Medulla oblongata (tissue), 1 donor: Measurements from ENCODE around the gene MTHFSD.

Source experiments
- DNase-seq: peaks from one replicate; pipeline ENCODE4 v3.0.0-alpha.2; 2015; ENCODE audit errors: extremely low spot score

MTHFSD gene

DNA sequence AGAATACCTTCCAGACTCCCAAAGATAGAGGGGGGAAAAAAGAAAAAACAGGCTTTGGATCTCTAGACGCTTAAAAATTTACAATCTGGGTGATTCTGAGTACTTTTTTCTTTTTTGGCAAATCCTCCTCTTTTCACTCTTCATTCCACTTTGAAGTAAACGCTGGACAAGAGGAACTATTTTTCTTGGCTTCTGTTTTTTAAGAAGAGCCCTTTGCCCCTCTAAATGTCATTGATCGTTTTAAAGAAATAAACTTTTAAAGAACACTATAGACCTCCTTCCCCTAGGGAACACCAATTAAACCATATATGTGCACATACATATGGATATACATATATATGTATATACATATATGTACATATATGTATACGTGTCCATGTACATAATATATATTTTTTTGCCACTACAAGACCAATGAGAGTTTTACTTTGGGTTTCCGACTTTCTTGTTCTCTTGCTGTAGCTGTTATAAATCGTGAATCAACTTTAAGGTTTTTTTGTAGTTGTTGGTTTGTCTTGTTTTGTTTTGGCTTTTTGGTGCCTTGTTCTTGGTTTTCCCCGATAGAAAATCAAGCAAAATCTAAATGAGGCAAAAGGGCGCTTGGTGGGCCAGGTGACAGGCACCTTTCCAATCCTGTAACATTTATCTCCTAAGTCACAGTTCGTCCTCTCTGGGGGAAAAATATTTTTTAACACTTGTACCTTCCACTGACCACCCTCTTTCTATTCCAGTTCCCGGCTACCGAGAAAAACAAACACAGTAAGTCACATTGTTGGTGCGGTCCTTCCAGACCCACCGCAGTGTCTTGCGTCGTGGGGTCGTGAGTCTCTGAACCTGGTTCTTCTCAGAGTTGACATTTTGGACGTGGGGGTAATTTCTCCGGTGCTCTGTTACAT, 40.3 kb downstream of the MTHFSD start:
- DNase-seq: no peak

DNA sequence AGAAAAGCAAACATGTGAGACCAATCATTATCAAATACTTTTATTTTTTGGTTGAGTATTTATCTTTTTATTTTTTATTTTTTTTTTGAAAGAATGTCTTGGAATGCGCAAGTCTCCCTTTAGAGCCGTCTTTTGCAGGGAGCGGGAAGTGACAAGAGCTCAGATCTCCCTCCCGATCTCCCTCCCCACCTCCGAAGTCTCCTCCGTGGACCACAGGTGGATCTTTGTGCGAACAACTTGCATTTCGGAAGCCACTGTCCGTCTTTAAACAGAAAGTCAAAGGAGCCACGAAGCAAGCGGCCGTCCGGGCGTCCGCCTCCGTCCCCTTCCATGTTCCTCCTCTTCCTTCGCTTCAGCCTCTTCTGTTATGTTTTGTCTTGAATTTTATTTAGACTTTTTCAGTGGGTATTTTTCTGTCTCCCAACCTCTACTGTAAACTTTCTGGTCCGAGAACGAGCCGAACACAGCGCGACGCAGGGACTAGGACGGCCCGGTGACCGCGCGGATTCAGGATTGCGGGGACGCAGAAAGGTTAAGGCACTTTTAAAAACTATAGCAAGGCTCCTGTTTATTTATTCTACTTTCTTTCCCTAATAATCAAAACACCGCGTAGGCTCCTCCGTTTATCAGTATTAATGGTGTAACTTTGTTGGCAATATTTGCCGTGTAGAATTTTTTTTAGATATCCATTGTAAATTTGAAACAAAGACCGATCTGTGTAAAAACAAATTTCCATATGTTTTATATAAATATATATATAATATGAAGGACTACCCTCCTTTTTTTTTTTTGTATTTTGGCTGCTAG, 41.4 kb downstream of the MTHFSD start:
- DNase-seq: no peak

DNA sequence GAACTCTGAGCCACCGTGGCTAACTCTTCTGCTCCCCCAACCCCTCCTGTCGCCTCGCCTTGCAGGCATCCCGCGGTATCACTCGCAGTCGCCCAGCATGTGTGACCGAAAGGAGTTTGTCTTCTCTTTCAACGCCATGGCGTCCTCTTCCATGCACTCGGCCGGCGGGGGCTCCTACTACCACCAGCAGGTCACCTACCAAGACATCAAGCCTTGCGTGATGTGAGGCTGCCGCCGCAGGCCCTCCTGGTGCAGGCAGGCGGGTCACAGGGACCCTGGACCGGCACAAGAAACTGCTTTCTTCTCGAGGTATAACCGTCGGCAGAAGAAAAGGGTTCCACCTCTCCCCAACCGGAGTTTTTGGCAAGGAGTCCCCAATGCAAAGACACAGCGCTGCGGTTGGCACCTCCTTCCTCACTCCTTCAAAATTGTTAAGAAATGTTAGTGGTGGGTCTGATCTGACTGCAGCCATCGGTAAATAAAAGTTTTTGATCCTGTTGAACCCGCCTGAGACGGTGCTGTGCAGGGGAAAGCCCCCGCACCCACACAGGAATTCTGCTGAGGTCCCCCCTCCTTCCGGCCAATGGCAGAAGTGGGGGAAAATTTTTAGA, 42.1 kb downstream of the MTHFSD start:
- DNase-seq: no peak

DNA sequence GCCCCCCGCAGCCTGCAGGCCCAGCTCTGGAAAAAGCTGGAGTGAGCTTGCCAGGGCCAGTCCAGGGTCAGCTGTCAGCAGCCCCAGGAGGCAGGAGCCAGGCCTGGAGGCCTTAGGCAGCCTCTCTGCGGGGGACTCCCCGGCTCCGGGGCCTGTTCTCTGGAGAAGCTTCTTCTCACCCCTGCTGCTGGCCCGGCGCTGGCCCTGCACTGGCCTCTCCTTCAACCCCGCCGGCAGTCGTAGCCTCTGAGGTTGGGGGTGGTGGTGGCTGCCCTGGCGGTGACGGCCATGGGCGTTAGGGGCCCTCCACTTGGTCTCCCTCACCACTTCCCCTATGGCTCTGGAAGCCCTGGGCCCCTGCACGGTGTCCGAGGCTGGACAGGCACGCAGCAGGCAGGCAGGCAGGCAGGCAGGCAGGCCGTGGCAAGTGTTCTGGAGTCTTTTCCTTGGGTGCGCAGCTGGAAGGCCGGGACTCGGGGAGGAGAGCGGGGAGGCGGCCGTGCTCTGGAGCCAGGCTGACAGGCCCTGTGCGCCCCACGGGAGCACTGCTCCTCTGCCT, 42.7 kb downstream of the MTHFSD start:
- DNase-seq: no peak

DNA sequence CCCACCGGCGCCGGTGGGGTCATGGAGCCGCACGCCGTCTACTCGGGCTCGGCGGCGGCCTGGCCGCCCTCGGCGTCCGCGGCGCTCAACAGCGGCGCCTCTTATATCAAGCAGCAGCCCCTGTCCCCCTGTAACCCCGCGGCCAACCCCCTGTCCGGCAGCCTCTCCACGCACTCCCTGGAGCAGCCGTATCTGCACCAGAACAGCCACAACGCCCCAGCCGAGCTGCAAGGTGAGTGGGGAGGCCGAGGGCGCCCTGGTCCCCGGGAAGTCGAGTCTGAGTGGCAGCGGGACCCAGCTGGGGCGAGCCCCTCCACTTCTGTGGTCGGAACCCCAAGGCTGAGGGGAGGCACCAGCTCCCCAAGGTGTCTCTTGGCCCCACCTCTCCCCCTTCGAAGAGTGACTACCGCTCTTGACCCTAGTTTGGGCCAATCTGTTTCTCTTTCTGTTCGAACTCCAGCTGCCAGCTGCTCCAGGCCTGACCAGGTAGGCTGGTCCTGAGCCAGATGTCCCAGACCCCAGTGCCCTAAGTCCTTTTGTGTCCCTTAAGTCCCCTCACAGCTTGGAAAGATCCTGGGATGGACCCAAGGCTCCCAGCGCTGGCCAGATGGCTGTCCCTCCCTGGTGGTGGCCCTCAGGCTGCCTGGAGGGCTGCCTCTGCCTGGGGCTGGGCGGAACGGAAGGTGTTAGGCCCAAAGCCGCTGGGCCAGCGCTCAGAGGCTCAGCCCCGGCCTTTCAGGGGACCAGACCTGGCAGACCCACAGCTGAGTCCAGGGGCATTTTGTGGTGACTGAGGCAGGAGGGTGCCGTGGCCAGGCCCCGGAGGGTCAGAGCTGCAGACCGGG, 43.5 kb downstream of the MTHFSD start:
- no peak for DNase-seq

DNA sequence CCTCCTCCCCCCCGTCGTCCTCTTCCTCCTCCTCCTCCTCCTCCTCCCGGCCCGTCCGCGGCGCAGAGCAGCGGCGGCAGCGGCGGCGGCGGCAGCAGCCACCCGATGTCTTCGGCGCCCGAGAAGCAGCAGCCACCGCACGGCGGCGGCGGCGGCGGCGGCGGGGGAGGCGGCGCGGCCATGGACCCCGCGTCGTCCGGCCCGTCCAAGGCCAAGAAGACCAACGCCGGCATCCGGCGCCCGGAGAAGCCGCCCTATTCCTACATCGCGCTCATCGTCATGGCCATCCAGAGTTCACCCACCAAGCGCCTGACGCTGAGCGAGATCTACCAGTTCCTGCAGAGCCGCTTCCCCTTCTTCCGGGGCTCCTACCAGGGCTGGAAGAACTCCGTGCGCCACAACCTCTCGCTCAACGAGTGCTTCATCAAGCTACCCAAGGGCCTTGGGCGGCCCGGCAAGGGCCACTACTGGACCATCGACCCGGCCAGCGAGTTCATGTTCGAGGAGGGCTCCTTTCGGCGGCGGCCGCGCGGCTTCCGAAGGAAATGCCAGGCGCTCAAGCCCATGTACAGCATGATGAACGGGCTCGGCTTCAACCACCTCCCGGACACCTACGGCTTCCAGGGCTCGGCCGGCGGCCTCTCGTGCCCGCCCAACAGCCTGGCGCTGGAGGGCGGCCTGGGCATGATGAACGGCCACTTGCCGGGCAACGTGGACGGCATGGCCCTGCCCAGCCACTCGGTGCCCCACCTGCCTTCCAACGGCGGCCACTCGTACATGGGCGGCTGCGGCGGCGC, 44.4 kb downstream of the MTHFSD start, which contains the start of gene FOXF1:
Gene FOXF1, plus strand, starts transcription at position 63 of the 797 bp plus-strand sequence. Its CDS starts 43 bp downstream, at position 106.
- DNase-seq: no peak

DNA sequence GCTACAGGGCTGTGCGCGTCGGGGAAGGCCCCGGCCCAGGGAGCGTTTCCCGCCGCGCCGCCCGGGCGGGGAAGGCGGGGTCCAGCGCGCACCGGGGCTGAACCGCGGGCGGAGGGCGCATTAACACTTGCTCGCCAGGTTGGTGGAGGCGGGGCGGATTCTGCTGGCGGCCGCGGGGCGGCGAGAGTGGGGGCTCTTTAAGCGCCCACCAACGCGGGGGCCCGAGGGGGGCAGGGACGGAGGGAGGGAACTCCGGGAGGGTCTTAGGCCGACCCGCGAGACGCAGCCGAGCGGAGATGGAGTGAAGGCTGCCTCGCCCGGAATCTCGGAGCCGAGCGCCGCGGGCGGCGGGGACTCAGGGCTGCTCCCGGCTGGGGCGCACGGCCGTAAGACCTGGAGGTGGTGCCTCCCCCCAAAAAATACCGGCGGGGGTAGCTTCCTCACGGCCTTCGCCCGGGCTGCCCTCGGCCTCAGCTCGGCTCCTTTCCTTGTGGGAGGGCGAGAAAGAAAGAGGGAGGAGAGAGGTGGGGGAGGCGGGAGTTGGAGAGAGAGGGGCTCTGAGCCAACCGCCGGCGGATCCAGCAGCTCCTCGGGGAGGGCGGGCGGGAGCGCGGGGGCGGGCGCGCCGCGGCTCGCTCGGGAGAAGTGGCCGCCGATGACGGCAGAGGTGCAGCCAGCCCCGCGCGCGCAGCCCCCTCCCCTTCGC, 45.1 kb downstream of the MTHFSD start:
- DNase-seq: no peak

DNA sequence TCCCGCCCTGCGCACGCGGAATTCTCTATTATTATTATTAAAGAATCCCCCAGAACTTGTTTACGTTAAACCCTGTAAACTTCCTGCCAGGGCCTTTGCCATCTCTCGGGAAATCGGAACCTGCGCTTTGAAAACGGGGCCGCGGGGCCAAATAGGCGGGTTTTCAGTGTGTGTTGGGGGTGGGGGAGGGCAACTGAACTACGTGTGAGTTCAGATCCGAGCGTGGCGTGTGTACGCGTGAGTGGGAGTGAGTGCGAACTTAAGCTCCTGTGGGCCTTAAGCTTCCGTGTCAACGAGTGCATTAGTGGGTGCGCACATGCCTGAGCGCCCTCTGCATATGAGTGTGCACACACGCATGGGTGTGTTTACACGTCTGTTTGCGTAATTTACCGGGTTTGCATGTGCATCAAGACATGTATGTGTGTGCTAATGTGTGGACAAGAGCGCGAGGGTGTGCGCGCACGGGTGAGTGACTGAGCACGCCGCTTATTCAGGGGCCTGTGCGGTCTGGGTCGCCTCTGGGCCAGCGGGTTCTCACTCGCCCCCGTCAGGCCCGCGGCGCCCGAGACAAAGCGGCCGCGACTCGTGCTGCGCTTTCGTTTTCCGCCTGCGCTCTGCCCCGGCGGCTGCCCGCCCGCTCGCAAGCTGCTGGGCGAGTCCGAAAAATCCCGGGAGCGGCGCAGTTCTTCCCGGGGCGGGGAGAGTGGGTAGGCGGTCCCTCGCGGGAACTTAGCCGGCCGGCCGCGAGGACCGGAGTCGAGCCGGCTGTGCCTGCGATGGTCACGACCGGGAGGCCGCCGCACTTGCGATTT, 45.9 kb downstream of the MTHFSD start:
- no peak for DNase-seq

DNA sequence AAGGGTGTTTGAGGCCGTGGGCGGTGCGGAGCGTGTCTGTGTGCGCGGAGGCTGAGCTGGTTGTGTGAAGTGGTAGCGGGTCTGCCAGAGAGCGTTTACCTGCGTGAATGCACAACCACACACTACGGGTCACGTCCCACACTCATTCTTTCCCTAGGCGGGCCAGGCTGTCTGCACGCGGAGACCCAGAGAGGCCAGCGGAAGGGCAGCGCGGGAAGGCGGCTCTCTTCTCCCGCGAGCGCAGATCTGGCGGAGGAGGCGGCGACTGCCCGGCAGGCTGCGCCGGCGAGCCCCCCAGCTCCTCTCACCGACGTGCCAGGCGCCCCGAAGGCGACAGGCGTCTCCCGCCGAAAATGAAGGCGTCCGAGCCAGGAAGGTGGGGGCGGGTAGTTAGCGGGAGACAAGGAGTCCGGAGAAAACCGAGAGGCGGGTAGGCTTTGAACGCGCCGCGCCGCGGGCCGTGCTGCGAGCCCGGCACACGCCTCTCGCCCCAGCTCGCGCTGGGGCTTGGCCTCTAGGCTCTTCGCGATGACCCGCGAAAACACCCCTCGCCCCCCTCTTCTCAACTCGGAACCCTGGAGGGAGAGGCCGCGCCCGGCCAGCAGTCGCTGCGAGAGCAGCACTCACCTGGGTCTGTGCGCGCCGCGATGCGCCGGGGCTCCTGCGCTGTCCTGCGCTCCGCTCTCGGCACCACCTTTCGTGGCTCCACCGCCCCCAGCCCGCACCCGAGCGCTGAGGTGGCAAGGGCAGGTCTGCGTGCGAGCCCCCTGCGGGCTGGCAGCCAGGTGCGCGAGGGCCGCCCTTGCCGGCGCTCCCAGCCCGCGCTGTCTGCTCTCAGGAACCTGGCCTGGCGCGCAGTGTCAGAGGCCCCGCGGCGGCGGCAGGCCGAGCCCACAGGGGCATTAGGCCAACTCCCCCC, 46.7 kb downstream of the MTHFSD start:
- no peak for DNase-seq

DNA sequence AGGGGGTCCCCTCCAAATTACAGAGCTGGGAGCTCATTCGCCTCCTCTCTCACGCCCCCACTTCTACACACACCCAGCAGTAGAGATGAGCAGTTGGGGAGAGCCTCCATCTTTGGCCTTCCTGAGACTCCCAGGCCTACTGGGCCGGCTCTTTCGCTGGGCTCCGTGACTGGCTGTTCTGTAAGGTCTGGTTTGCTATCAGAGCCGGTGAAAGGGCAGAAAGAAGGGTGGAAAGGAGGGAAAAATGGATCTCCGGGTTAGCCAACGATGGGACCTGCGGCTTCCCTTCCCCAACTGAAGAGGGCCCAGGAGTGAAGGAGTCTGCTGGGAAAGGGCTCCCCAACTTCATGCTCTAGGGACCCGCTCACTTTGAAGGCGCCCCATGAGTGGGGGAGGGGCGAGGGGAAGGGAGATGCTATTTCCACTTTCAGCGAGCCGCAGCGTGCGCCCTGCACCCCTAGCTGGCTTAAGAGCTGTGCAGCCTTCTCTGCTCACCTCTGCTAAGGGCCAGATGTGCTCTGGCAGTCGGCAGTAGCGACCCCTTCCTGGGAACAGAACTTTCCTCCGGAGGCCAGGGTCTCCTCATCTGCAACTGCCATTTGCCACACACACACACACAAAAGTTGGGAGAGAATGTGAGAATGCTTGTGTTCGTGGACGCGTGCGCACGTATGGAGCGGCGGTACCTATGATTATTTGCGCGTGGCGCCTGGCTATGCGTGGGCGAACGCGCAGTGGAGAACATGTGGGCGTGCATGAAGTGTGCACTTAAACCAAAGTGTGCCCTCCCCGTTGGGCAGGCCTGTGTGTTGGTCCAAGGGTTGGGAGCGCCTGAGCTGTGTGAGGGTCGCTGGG, 47.6 kb downstream of the MTHFSD start:
- no peak for DNase-seq

DNA sequence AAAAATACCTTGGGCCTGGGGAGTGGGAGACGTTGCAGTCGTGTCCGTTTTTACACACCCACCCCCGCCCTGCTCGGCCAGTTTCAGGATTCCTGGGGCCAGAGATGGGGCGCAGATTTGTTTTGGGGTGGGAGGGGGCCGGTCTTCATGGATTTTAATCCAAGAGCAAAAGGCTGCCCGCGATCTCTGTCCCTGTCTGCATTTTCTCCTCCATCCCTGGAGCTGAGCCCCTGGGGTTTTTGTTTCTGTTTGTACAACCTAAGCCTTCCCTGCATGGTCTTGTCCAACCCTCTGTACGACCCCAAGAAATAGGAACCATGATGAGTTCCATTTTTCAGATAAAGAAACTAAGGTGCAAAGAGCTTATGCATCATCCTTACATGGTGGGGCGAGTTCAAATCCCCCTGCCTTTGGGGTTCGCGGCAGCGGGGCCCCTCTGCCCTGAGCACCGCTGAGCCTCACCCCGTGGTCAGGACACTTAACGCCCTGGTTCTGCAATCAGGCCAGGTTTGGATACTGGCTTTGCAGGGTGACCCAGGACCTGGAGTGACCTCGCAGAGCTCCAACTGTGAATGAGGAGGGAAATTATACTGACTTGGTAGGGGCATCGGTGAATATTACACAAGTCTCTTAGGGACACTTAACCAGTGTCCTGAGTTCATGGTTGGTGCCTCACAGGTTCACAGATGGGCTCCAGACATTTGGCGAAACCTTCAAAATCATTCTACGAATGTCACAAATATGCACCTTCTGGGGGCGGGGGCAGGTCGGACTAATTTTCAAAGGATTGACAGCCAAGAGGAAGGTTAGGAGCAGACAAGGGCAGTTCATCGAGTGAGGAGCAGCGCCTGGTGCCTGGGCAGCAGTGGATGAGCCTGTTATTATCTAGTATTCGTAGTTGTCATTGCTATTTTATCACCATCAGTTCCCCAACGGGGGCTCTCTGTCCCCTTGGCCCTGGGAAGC, 48.9 kb downstream of the MTHFSD start:
- DNase-seq: no peak

DNA sequence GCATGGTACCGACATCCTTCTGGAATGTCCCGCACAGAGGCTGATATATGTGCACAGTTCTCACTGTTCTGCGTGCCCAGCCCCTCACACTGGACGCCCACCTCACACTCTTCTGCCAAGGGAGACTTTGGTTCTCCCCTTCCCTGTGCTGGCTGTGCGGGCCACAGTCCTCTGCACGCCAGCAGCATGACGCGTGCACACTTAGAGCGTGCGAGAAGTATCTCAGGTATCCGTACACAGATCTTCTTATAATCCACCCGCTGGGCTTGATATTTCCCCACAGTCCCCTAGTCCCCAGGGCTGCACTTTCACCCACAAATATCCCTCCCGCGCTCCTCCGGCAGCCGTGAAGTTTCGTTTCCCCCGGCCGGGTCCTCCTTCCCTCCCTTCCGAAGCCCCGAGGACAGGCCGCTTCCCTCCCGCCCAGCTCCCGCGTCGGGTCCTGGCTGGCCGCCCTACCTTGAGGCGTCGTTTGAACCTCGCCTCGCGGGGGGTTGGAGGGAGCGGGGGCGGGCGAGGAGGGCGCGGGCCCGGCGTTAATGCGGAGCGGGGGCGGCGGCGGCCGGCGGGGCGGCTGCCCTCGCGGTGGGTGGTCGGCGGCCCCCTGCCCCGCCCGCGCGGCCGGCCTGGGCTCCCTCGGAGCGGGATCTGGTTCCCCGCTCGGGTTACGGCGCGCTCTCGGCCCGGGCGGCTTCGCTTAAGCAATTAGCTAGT, 49.7 kb downstream of the MTHFSD start:
- no peak for DNase-seq

DNA sequence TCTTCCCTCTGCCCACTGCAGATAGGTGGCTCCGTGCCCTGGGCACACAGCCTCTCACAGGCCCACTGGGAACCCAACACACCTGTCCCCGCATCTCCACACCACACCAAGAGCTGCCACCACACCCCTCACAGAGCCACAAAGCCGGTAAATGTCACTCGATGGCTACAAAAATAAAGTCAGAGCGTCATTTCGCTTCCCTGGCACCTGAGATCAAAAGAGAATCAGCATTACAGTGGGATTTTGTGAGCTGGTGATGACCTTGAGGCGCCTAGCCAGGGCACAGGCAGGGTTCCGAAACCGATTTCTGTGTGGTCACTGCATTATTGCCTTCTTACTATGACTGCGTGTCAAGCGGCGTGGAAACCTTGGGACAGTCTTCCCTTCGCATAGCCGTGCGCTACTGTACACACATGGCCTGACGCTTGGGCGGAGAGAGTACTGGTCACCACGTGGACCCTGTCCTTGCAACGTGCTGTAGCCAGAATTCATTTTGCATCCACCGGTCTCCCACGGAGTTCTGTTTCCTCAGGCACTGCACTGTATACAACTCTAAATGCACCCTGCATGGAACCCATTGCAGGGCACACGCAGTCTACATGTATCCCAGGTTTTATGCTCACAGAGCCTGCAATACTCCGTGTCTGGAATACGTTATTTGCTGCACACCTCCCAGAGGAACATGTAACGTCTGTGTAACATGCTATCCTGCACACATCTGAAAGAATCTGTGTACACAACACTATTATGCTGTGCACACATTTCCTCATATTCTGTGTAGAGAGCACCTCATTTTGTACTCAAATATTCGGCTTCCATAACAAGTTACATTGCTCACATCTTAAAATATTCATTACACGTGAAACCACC, 50.5 kb downstream of the MTHFSD start:
- no peak for DNase-seq

DNA sequence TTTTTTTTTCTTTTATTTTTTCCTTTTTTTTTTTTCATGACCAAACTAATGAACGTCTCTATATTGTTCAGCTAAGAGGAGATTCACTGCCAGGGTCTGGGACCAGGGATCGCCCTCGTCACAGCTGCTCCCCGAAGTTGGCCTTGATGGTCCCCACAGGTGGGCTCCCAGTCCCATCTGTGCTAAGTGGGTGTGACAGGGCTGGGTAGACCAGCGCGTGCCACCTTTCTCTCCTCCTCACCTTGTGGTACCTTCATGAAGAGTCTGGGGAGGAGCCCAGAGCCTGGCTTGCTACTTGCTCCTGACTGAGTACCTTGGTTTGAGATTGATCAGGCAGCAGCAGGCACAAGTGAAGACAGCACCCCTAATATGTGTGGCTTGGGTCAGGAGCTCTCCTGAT, 51.2 kb downstream of the MTHFSD start:
- DNase-seq: no peak
